Measurements from ENCODE around the gene PQBP1.

Gene PQBP1

GRCh38 chrX:48894891-48895290, 2.8 kb upstream of the PQBP1 start:
- Histone ChIP-seq H3K27me3 (ENCODE audit: insufficient read depth, low read length, poor library complexity, severe bottlenecking) (no peaks in the 10 kb centered on the region), H3K36me3 (ENCODE audit: insufficient read depth, low read length) (no peaks in the 10 kb centered on the region), H3K4me2 (ENCODE audit: low read depth, low read length, poor library complexity, severe bottlenecking) (no peak overlapping the region), H4K20me1 (ENCODE audit: insufficient read depth, low read length, poor library complexity, severe bottlenecking) (peaks cover 24% of the 10 kb centered on the region), H3K9me3 (ENCODE audit: insufficient read depth, low read depth, low read length) (no peaks in the 10 kb centered on the region), H3K79me2 (ENCODE audit: insufficient read depth, low read length) (peaks cover 39% of the 10 kb centered on the region), H3K4me3 (ENCODE audit: low read length, poor library complexity, severe bottlenecking) (no peak overlapping the region), H3K9ac (ENCODE audit: low read depth, low read length, poor library complexity, severe bottlenecking) (no peak overlapping the region), H2AFZ (ENCODE audit: low read length) (no peak overlapping the region), H3K4me1 (ENCODE audit: insufficient read depth, low read length, poor library complexity, severe bottlenecking) (no peaks in the 10 kb centered on the region), H3K9me2 (replicated peaks; ENCODE audit: low read depth, low read length) (no peaks in the 10 kb centered on the region), H3F3A (ENCODE audit: low read depth) (no peaks in the 10 kb centered on the region)
- TF ChIP-seq CTCF (conservative IDR thresholded peaks at IDR 0.05; ENCODE audit: low read length) (no peak), EZH2phosphoT487 (IDR thresholded peaks at IDR 0.05; ENCODE audit: borderline replicate concordance) (no peak)

DNA sequence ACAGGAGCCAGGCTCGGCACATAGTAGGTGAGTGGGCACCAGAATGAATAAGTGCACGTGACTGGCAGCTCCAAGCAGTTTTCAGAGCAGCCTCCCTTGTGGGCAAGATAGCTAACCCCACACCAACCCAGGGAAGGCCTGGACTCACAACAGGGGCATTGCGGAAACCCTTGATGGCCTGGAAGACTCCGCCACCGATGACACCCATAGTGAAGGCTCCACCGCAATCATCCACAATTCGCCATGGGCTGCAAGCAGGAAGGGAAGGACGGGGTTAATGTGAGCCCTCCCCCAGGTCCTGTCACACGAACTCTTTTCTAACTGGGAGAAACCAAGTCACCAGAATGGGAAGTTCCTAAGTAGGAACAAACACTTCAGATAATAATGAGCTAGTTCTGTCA, 1.1 kb upstream of the PQBP1 start:
- no peaks in the 10 kb centered on the region for H3K9me3 ChIP-seq (ENCODE audit: insufficient read depth, low read depth, low read length)
- H3K36me3 ChIP-seq (ENCODE audit: insufficient read depth, low read length): no peaks in the 10 kb centered on the region; the same call in 1 of the 2 replicates
- H3K9me2 ChIP-seq (replicated peaks; ENCODE audit: low read depth, low read length): no peaks in the 10 kb centered on the region
- peak overlapping the region; percentile 97 for H3K9ac ChIP-seq (ENCODE audit: low read depth, low read length, poor library complexity, severe bottlenecking)
- H3K4me3 ChIP-seq (ENCODE audit: low read length, poor library complexity, severe bottlenecking): peak overlapping the region; percentile 96
- H2AFZ ChIP-seq (ENCODE audit: low read length): no peak overlapping the region
- peaks cover 24% of the 10 kb centered on the region for H4K20me1 ChIP-seq (ENCODE audit: insufficient read depth, low read length, poor library complexity, severe bottlenecking)
- H3K4me1 ChIP-seq (ENCODE audit: insufficient read depth, low read length, poor library complexity, severe bottlenecking): no peaks in the 10 kb centered on the region
- peaks cover 39% of the 10 kb centered on the region for H3K79me2 ChIP-seq (ENCODE audit: insufficient read depth, low read length)
- TF ChIP-seq CTCF (conservative IDR thresholded peaks at IDR 0.05; ENCODE audit: low read length): no peak
- TF ChIP-seq EZH2phosphoT487 (IDR thresholded peaks at IDR 0.05; ENCODE audit: borderline replicate concordance): no peak
- no peaks in the 10 kb centered on the region for H3F3A ChIP-seq (ENCODE audit: low read depth)
- H3K27me3 ChIP-seq (ENCODE audit: insufficient read depth, low read length, poor library complexity, severe bottlenecking): no peaks in the 10 kb centered on the region
- peak overlapping the region; percentile 73 for H3K4me2 ChIP-seq (ENCODE audit: low read depth, low read length, poor library complexity, severe bottlenecking)

DNA sequence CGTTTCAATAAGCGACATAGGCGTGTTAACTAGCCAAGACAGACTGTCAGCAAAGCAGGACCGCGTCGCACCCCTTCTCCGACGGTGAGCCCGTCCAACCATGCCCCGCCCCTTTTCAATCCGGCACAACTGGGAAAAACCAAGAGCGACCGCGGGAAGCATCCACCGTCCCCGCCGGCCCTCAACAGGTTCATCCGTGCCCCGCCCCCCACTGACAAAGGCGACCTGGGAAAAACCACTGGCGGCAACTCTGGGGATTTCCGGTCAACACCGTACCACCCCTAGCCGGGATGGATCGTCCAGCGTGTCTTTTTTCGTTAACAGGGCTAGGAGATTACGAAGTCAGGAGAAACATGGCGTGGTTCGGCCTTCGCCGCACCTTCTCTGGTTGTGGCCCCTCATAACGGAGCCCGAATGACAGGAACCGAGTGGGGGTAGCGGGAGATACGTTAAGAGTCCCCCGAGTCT, 539 bp upstream of the PQBP1 start:
- Histone ChIP-seq H3K4me3 (ENCODE audit: low read length, poor library complexity, severe bottlenecking) (peak overlapping the region; percentile 96), H3K27me3 (ENCODE audit: insufficient read depth, low read length, poor library complexity, severe bottlenecking) (no peaks in the 10 kb centered on the region), H3K9me2 (replicated peaks; ENCODE audit: low read depth, low read length) (no peaks in the 10 kb centered on the region), H4K20me1 (ENCODE audit: insufficient read depth, low read length, poor library complexity, severe bottlenecking) (peaks cover 24% of the 10 kb centered on the region), H3K9ac (ENCODE audit: low read depth, low read length, poor library complexity, severe bottlenecking) (peak overlapping the region; percentile 97), H3K36me3 (ENCODE audit: insufficient read depth, low read length) (no peaks in the 10 kb centered on the region; the same call in 1 of the 2 replicates), H3K4me2 (ENCODE audit: low read depth, low read length, poor library complexity, severe bottlenecking) (peak overlapping the region; percentile 73), H3K4me1 (ENCODE audit: insufficient read depth, low read length, poor library complexity, severe bottlenecking) (no peaks in the 10 kb centered on the region), H3F3A (ENCODE audit: low read depth) (no peaks in the 10 kb centered on the region), H3K79me2 (ENCODE audit: insufficient read depth, low read length) (peaks cover 39% of the 10 kb centered on the region), H2AFZ (ENCODE audit: low read length) (peak overlapping the region; percentile 87), H3K9me3 (ENCODE audit: insufficient read depth, low read depth, low read length) (no peaks in the 10 kb centered on the region)
- TF ChIP-seq EZH2phosphoT487 (IDR thresholded peaks at IDR 0.05; ENCODE audit: borderline replicate concordance): no peak
- no peak for TF ChIP-seq CTCF (conservative IDR thresholded peaks at IDR 0.05; ENCODE audit: low read length)

Measured in Loucy (cell line).